GM23248 (cell line): ENCODE measurements around the gene ARFRP1. TPM values are rescaled to one million over a fixed set of nuclear protein-coding genes. Genes with fewer than 3 reads are reported as not detected.

ENCODE experiments used
- DNase-seq: peaks from one replicate; pipeline ENCODE4 v3.0.0-alpha.2; 2015
- H2AFZ ChIP-seq: fragments of 200-600 bp; sonication (generic); 2 replicates; pipeline ENCODE4 v1.6.1; 2016; ENCODE audit warnings: antibody characterized with exemption
- H3F3A ChIP-seq: fragments of 200-600 bp; sonication (generic); 2 replicates; pipeline ENCODE4 v1.6.1; 2016; ENCODE audit warnings: mild to moderate bottlenecking, antibody characterized with exemption, mixed run types; ENCODE audit not compliant: insufficient read depth
- H3K27ac ChIP-seq: fragments of 200-600 bp; sonication (generic); 2 replicates; pipeline ENCODE4 v1.5.1; 2016; ENCODE audit warnings: mild to moderate bottlenecking
- H3K27me3 ChIP-seq: fragments of 200-600 bp; sonication (generic); replicated peaks from 2 replicates; pipeline ENCODE4 v1.6.1; 2016; ENCODE audit warnings: mild to moderate bottlenecking; ENCODE audit not compliant: insufficient read depth
- H3K36me3 ChIP-seq: fragments of 200-600 bp; sonication (generic); 2 replicates; pipeline ENCODE4 v1.6.1; 2016; ENCODE audit warnings: low read depth, mild to moderate bottlenecking
- H3K4me1 ChIP-seq: fragments of 200-600 bp; sonication (generic); 2 replicates; pipeline ENCODE4 v1.6.1; 2016; ENCODE audit warnings: mild to moderate bottlenecking; ENCODE audit not compliant: insufficient read depth
- H3K4me2 ChIP-seq: fragments of 200-600 bp; sonication (generic); one replicate; pipeline ENCODE4 v1.6.1; 2016; ENCODE audit warnings: mild to moderate bottlenecking; ENCODE audit not compliant: unreplicated experiment
- H3K4me3 ChIP-seq: fragments of 200-600 bp; sonication (generic); 2 replicates; pipeline ENCODE4 v1.5.1; 2016; ENCODE audit warnings: mild to moderate bottlenecking
- H3K79me2 ChIP-seq: fragments of 200-600 bp; sonication (generic); 2 replicates; pipeline ENCODE4 v1.6.1; 2016; ENCODE audit warnings: mild to moderate bottlenecking; ENCODE audit not compliant: insufficient read depth
- H3K9ac ChIP-seq: fragments of 200-600 bp; sonication (generic); 2 replicates; pipeline ENCODE4 v1.6.1; 2016; ENCODE audit warnings: mild to moderate bottlenecking
- H3K9me2 ChIP-seq: fragments of 200-600 bp; sonication (generic); 2 replicates; pipeline ENCODE4 v1.6.1; 2016; ENCODE audit warnings: mixed run types, mild to moderate bottlenecking, moderate library complexity; ENCODE audit not compliant: insufficient read depth
- H3K9me3 ChIP-seq: fragments of 200-600 bp; sonication (generic); one replicate; pipeline ENCODE4 v1.6.1; 2017; ENCODE audit warnings: low read depth
- H4K20me1 ChIP-seq: fragments of 200-600 bp; sonication (generic); 2 replicates; pipeline ENCODE4 v1.6.0; 2016; ENCODE audit not compliant: insufficient read depth
- EZH2 ChIP-seq: fragments of 200-600 bp; sonication (generic); IDR thresholded peaks from 2 replicates; pipeline ENCODE4 v1.6.1; 2018; ENCODE audit warnings: antibody characterized with exemption, mild to moderate bottlenecking; ENCODE audit not compliant: insufficient read depth, poor library complexity, severe bottlenecking
- EZH2phosphoT487 ChIP-seq: fragments of 200-600 bp; sonication (generic); IDR thresholded peaks from 2 replicates; pipeline ENCODE4 v1.6.1; 2018; ENCODE audit warnings: antibody characterized with exemption, moderate library complexity, mild to moderate bottlenecking, low read depth; ENCODE audit not compliant: insufficient read depth
- WGBS, 2 experiments: methylation state at CpG; one replicate each; pipeline ENCODE4 v1.1.6; 2015 to 2017; ENCODE audit warnings: low lambda C conversion rate in 2 of 2, low coverage in 1 of 2; ENCODE audit errors: missing lambda C conversion rate in 2 of 2; 5-methylcytosine and 5-hydroxymethylcytosine counted together
- in situ Hi-C: fragments of 300-500 bp; cut with MboI; formaldehyde crosslinking; loops from 2 replicates; pipeline ENCODE4 v1.15.0; 2020
- polyA plus RNA-seq: library from polyadenylated mRNA; unstranded; fragments of >200 nt; fragmentation: Nextera tagmentation; extraction: Ambion mirVana; gene quantifications from 2 replicates; pipeline ENCODE4 v1.2.1, GENCODE V29; 2016
- total RNA-seq: library from RNA; depleted of rRNA; stranded (reverse); fragments of >200 nt; shearing (Covaris generic); gene quantifications from 2 replicates; pipeline ENCODE4 v1.2.3, GENCODE V29; 2014

The ARFRP1 gene
- total and polyA plus RNA-seq, 2 experiments from 2014 or later, result 57.6 to 61.4 TPM

GRCh38 chr20:63700199-63701050 is 7.4 kb downstream of the ARFRP1 start:
- in situ Hi-C loops, result no loop called here
- TF ChIP-seq EZH2phosphoT487, result no peak
- no peak for TF ChIP-seq EZH2
- Histone ChIP-seq H3K4me1 (peaks cover 24% of the 10 kb centered on the region), H4K20me1 (no peaks in the 10 kb centered on the region), H3K27ac (peak overlapping the region; percentile 87; the same call in 1 of the 2 replicates), H2AFZ (no peak overlapping the region), H3K36me3 (0 out of 2 replicates have a peak, but pooled peaks cover 3% of the 10 kb centered on the region), H3K9me2 (no peaks in the 10 kb centered on the region), H3F3A (no peaks in the 10 kb centered on the region; the same call in 1 of the 2 replicates), H3K79me2 (peaks cover 23% of the 10 kb centered on the region), H3K9ac (0 out of 2 replicates have a peak overlapping the region, but pooled peaks have one; percentile 72), H3K4me3 (no peak overlapping the region), H3K4me2 (no peak overlapping the region), H3K27me3 (no peaks in the 10 kb centered on the region), H3K9me3 (no peaks in the 10 kb centered on the region)
- no peak for DNase-seq
- WGBS, 2 experiments, result 81 to 83% methylated on average over 36 to 43 of the region's 43 CpGs

GRCh38 chr20:63699466-63700198 is 8.1 kb downstream of the ARFRP1 start:
- Histone ChIP-seq H2AFZ (no peak overlapping the region), H3K79me2 (peaks cover 15% of the 10 kb centered on the region), H3K27me3 (no peaks in the 10 kb centered on the region), H3K36me3 (no peaks in the 10 kb centered on the region), H3K4me1 (peaks cover 24% of the 10 kb centered on the region), H3K27ac (peak overlapping the region; percentile 87), H4K20me1 (no peaks in the 10 kb centered on the region), H3K4me2 (peak overlapping the region; percentile 55), H3K4me3 (peak overlapping the region; percentile 42), H3K9me3 (no peaks in the 10 kb centered on the region), H3K9me2 (no peaks in the 10 kb centered on the region), H3F3A (no peaks in the 10 kb centered on the region; the same call in 1 of the 2 replicates), H3K9ac (peak overlapping the region; percentile 72)
- in situ Hi-C loops, result no loop called here
- TF ChIP-seq EZH2phosphoT487, result no peak
- no peak for TF ChIP-seq EZH2
- 51 to 55% methylated on average over 19 to 20 of the region's 24 CpGs for WGBS, 2 experiments
- no peak for DNase-seq

- 5 to 6% methylated on average over 14 to 19 of the region's 19 CpGs for WGBS, 2 experiments
- Histone ChIP-seq H3K36me3 (no peaks in the 10 kb centered on the region), H3K9ac (peak overlapping the region; percentile 72), H3K9me2 (no peaks in the 10 kb centered on the region), H4K20me1 (no peaks in the 10 kb centered on the region), H3K4me1 (peaks cover 24% of the 10 kb centered on the region), H3K4me3 (peak overlapping the region; percentile 42), H2AFZ (no peak overlapping the region), H3K27me3 (no peaks in the 10 kb centered on the region), H3F3A (no peaks in the 10 kb centered on the region; the same call in 1 of the 2 replicates), H3K9me3 (no peaks in the 10 kb centered on the region), H3K79me2 (peaks cover 8% of the 10 kb centered on the region; the same call in 1 of the 2 replicates), H3K4me2 (peak overlapping the region; percentile 55), H3K27ac (peak overlapping the region; percentile 87)
- TF ChIP-seq EZH2phosphoT487, result no peak
- TF ChIP-seq EZH2, result no peak
- in situ Hi-C loops, result no loop called here
- peak; percentile 93 for DNase-seq
These were observed 8.9 kb downstream of the ARFRP1 start for GRCh38 chr20:63698739-63699465.

GRCh38 chr20:63697868-63698545 is 9.8 kb downstream of the ARFRP1 start:
- no peak overlapping the region for H2AFZ ChIP-seq
- H3K4me3 ChIP-seq, result no peak overlapping the region
- peaks cover 24% of the 10 kb centered on the region for H3K4me1 ChIP-seq
- H3F3A ChIP-seq, result no peaks in the 10 kb centered on the region; the same call in 1 of the 2 replicates
- H3K9me2 ChIP-seq, result no peaks in the 10 kb centered on the region
- no peaks in the 10 kb centered on the region for H3K36me3 ChIP-seq
- no peak for DNase-seq
- WGBS, 2 experiments, result 88% methylated on average over 40 of the region's 40 CpGs
- H4K20me1 ChIP-seq, result no peaks in the 10 kb centered on the region
- H3K27me3 ChIP-seq, result no peaks in the 10 kb centered on the region
- H3K9me3 ChIP-seq, result no peaks in the 10 kb centered on the region
- TF ChIP-seq EZH2 (no peak), EZH2phosphoT487 (no peak)
- H3K9ac ChIP-seq, result peak overlapping the region; percentile 44; the same call in 1 of the 2 replicates
- in situ Hi-C loops, result no loop called here
- H3K4me2 ChIP-seq, result no peak overlapping the region
- peak overlapping the region; percentile 87; the same call in 1 of the 2 replicates for H3K27ac ChIP-seq
- peaks cover 8% of the 10 kb centered on the region; the same call in 1 of the 2 replicates for H3K79me2 ChIP-seq
